IPS-18c (cell line): ENCODE results near the gene MAST2.

Source experiments
- H3K4me3 ChIP-seq: 2 replicates; pipeline ENCODE4 v1.7.0; 2013; ENCODE audit warnings: low read depth, mild to moderate bottlenecking, low read length, moderate library complexity; ENCODE audit not compliant: insufficient read depth
- H3K9me3 ChIP-seq: one replicate; pipeline ENCODE4 v1.6.1; 2013; ENCODE audit warnings: mild to moderate bottlenecking, low read length, moderate library complexity; ENCODE audit not compliant: control insufficient read depth, insufficient read depth

The MAST2 gene

DNA sequence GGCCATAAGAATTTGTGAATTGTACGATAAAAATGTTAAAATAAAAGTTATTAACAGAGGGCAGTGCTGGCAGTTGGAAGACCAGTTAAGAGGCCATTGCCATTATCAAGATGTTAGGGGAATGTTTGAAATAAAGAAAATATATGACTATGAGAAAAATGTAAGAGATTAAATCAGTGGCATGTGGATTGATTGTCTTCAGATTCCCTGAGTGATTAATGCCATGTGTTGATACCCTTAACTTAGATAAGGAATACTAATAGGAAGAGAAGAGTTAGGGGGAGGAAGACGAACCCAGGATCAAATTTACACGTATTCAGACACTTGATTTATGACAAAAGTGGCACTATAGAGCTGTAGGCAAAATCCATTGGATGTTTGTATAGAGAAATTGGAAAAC is 173.2 kb downstream of the MAST2 start:
- no peak overlapping the region for H3K4me3 ChIP-seq
- no peaks in the 10 kb centered on the region for H3K9me3 ChIP-seq

DNA sequence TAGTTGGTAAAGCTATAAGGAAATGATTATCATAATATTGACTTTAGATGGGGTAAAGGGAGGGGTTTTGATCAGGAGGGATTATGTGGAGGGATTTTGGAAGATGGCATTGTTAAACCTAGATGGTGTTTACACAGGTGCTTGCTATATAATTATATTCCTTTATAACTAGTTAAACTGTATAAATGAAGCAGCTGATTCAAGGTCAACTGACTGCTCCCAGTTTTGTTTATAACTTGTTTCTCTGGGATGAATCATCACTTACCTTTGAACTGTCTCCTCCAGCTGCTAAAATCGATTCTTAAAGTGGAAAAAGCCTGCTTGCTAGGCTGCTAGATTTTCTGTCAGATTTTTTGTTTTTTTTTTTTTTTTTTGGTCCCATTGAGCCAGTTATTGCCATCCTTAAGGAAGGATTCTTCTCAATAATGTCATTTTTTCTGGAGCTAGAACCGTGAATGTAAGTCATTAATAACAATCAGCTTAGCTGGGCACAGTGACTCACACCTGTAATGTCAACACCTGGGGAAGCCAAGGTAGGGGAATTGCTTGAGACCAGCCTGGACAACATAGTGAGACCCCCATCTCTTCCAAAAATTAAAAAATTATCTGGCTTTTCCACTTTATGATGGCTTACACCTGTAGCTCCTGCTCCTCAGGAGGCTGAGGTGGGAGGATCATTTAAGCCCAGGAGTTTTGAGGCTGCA is 175.8 kb downstream of the MAST2 start:
- H3K4me3 ChIP-seq = no peak overlapping the region
- no peaks in the 10 kb centered on the region for H3K9me3 ChIP-seq

DNA sequence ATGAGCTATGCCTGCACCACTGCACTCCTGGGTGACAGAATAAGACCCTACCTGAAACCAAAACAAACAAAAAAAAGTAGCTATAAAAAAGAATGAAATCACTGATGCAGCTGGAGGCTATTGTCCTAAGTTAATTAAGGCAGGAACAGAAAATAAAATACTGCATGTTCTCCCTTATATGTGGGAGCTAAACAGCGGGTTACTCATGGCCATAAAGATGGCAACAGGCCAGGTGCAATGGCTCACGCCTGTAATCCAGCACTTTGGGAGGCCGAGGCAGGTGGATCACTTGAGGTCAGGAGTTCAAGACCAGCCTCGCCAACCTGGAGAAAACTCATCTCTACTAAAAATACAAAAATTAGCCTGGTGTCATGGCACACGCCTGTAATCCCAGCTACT is 176.4 kb downstream of the MAST2 start:
- Histone ChIP-seq H3K4me3 (no peak overlapping the region), H3K9me3 (no peaks in the 10 kb centered on the region)

DNA sequence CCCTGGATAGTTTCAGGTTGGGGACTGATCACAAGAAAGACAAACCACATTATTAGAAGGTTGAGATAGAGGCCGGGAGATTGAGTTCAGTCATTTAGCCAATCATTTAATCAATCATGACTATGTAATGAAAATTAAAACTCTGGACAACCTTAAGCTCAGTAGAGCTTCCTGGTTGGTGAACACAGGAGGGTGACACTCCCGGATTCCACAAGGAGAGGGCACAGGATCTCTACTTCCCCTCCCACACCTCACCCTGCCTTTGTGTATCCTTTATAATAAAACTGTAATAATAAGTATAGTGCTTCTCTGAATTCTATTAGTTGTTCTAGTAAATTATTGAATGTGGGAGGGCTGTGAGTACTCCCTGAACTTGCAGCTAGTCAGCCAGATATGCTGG is 178.9 kb downstream of the MAST2 start:
- Histone ChIP-seq H3K9me3 (no peaks in the 10 kb centered on the region), H3K4me3 (no peak overlapping the region)

DNA sequence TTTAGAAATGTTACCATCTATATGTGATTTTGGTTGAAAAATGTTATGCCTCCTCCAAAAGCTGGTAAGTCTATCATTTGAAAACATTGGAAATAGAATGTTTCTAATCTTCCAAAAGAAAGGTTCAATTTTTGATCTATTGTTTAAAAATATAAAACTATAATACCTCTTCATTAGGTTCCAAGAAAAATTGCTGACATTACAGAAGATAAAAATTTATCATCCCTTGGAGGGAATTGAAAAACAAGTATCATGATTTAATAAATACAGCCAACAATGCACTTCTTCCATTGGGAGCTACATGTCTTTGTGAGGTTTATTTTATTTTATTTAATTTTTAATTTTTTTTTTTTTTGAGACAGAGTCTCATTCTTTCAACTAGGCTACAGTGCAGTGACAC is 180.6 kb downstream of the MAST2 start:
- H3K4me3 ChIP-seq = no peak overlapping the region
- H3K9me3 ChIP-seq = no peaks in the 10 kb centered on the region

DNA sequence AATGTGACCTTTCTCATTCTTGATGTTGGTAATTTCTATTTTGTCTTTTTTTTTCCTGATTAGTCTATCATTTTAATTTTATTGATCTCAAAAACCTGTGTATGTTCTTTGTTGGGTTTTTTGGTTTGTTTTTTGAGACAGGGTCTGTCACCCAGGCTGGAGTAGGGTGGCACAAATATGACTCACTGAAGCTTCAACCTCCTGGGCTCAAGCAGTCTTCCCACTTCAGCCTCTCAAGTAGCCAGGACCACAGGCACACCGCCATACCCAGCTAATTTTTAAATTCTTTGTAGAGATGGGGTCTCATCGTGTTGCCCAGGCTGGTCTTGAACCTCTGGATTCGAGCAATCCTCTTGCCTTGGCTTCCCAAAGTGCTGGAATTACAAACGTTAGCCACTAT is 183.8 kb downstream of the MAST2 start:
- Histone ChIP-seq H3K9me3 (no peaks in the 10 kb centered on the region), H3K4me3 (no peak overlapping the region)

DNA sequence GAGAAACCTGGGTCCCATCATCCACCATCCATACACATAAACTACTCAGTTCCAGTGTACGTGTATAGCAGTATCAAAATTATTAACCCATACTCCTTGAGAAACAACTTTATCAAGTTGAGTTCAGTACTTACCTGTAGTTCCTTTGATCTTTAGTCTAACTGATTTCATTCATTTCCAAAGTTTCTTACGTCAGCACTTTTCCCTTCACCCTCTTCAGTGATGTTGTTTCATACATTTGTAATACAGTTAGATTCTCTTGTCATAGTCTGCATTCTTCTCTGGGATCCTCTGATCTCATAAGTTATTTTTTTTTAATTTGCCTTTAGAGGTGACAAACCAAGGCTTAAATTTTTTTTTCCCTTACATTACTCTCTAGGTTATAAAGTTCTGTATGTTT is 185.8 kb downstream of the MAST2 start:
- no peak overlapping the region for H3K4me3 ChIP-seq
- no peaks in the 10 kb centered on the region for H3K9me3 ChIP-seq

DNA sequence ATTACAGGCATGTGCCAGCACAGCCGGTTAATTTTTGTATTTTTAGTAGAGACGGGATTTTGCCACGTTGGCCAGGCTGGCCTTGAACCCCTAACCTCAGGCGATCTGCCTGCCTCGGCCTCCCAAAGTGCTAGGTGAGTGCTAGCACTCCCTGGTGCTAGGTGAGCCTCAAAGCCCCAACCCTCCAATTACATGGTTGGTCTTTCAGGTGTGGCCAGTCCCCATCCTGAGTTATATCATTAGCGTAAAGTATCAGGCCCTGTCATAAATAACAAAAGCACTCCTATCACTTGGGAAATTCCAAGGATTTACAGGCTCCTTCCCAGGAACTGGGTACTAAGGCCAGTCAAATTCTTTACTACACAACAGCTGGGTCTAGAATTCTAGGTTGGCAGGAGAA is 191.0 kb downstream of the MAST2 start:
- H3K4me3 ChIP-seq = no peak overlapping the region
- no peaks in the 10 kb centered on the region for H3K9me3 ChIP-seq

DNA sequence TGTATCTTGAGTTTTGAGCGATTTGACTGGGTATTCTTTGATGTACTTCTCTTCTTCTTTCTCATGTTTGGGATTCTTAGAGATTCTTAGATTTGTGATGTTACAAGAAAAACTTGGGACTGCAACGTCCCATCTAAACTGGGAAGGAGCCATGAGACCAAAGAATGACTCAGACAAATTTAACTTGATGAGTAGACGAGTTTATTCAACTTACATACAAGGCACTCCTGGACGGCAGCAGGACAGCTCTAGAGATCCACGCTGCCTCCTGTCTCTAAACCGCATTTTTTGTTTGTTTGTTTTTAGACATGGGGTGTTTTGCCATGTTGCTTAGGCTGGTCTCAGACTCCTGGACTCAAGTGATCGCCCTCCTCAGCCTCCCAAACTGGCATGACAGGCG is 191.9 kb downstream of the MAST2 start:
- Histone ChIP-seq H3K9me3 (no peaks in the 10 kb centered on the region), H3K4me3 (no peak overlapping the region)

DNA sequence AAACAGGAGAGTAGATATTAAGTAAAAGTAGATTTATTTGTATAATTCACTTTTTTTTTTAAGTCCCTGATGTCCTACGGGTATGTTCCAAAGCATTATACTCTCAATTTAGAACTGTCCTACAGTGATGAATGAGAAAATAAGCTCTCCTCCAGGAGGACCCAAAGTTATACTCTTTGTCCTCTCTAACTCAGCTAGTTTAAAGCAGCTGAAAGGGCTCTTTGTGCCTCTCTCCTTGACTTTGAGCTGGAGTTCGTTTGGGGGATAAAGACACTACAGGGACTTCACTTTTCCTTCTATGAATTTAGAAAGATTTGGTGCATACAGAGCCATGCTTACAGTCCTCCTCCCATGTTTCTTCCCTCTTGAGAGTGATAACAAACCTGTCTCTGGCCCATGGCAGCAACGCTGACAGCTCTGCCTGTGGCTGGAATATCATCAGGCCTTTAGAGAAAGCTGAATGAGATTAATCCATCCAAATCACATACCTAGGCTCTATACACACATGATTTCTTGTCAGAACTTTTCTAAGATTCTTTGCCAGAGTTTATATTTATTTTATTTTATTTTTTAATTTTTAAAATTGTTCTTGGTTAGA is 194.7 kb downstream of the MAST2 start:
- H3K9me3 ChIP-seq = no peaks in the 10 kb centered on the region
- no peak overlapping the region for H3K4me3 ChIP-seq

DNA sequence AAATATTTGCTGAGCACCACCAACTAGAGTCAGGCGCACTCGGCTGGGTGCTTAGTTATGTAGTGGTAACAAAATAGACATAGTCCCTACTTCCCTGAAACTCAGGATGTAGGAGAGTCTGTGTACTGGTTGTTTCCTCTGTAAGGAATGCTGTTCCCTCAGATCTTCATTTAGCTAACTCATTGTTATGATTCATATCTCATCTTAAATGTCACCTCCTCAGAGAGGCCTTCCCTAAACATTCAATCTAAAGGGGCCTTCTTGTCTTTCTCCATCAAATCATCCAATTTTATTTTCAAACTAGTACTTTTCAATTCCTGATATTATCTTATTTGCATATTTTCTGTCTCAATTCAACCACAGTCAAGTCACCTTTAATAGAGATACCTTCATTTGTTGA is 196.1 kb downstream of the MAST2 start:
- H3K4me3 ChIP-seq = no peak overlapping the region
- no peaks in the 10 kb centered on the region for H3K9me3 ChIP-seq

DNA sequence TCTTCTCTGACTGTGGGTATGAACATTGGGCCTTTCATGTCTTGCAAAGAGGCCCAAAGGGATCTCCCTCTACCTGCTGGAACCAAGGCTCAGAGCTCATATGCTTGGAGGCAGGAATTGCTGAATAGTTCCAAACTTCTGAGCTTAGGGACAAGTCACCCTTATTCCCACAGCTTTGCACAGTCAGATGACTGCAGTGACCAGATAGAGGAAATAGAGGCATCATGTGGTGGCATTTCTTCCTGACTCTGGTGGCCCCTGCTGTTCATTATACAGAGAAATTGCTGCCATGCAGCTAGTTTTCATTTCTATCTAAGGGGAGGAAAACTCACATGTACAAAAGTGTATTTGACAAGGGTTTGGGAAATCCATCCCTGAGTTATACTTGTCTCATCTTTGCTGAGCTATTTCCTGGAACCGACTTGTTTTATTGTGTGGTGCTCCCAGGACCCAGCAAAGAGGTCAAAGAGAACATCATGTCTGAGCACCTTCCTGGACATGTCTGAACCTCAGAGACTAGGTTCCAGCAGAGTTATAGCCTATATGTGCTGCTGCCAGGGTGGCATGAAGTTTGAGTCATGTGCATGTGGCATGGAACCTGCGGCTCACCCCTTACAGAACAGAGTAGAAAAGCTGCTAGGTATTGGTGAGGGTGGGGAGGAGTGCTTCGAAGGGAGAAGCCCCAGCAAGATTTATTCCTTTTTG is 197.8 kb downstream of the MAST2 start:
- Histone ChIP-seq H3K4me3 (no peak overlapping the region), H3K9me3 (no peaks in the 10 kb centered on the region)

DNA sequence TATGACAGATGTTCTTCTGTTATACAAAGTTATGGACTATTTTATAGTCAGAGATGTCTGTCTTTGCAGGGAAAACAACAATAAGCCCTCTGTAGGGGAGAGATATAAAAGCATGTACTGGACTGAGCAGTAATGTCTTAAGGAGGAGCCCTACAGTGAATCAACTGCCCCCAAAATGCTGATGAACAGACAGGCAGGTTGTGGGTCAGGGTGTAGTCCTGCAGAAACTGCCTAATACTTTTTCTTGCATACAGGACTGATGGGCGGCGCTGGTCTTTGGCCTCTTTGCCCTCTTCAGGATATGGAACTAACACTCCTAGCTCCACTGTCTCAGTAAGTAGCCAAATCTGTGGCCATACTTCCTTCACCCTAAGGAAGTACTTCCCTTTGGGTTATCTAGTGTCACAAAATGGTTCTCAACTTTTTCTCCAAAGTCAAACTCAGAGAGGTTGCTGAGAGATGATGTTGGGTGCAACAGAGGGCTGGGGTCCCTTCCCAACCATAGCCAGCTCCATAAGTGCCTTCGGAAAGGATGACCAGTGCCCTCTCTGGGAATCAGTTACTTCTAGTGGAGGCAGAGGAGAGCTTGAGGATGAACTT is 199.2 kb downstream of the MAST2 start:
- Histone ChIP-seq H3K4me3 (no peak overlapping the region), H3K9me3 (no peaks in the 10 kb centered on the region)

DNA sequence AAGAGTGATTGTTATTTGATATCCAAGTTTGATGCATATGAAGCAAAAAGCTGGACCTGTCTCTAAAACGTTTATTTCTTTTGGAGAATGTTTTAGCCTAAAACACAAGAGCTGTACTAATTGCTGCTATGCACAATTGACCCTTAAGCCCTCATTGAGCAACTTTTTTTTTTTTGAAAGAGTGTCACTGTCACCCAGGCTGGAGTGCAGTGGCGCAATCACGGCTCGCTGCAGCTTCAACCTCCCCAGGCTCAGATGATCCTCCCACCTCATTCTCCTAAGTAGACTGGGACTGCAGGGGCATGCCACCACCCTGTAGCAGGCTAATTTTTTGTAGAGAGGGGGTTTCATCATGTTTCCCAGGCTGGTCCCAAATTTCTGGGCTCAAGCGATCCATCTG is 199.9 kb downstream of the MAST2 start:
- no peaks in the 10 kb centered on the region for H3K9me3 ChIP-seq
- H3K4me3 ChIP-seq = no peak overlapping the region

DNA sequence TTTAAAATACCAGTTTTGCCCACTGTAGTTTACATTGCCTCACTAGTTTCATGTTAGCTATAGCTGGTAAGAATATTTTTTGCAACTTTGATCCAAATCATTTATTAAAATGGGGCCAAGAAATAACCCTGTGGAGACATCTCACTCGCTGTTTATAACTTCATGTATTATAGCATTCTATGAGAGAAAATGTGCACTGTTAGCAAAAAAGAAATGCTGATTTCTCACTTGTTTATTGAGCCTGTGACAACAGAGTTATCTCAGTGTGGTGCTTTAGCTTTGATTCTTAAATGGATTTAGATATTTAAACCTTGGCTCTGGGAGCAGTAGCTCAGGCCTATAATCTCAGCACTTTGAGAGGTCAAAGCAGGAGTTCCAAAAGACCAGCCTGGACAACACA is 201.1 kb downstream of the MAST2 start:
- no peak overlapping the region for H3K4me3 ChIP-seq
- H3K9me3 ChIP-seq = no peaks in the 10 kb centered on the region

DNA sequence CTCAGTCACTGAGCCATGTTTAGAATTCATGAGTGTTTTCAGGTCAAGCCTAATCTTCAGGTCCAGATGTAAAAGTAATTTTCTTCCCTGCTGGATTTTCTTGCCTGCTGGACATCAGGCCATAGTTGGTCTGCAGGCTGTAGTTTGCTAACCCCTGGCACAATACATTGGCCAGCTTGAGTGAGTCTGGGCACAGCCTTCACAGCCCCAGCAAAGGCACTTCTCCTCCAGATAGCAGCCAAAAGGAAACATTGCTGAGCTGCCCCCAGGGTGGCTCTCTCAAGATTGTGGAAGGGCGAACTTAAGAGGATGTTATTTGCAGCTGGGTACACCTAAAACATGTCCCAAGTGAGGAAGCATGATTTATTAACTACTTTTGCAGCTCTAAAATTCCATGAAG is 202.2 kb downstream of the MAST2 start:
- H3K4me3 ChIP-seq = no peak overlapping the region
- no peaks in the 10 kb centered on the region for H3K9me3 ChIP-seq

DNA sequence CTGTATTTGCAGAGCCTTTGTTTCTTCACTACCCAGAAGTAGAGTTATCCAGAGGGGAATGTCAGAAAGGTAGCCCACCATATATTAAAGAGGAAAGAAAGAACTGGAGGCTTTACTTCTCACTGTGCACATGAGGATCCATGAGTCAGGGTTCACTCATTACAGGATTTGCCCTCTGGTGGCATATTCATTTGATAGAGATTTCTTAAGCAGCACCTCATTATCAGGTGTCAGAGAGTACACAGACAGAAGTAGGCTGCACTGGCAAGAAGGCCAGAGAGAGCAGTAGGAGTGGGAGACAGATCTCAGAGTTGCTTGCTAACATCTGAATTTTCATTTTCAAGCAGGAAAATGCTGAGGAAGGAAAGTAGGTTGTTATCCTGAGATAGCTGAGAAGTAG is 205.2 kb downstream of the MAST2 start:
- no peaks in the 10 kb centered on the region for H3K9me3 ChIP-seq

DNA sequence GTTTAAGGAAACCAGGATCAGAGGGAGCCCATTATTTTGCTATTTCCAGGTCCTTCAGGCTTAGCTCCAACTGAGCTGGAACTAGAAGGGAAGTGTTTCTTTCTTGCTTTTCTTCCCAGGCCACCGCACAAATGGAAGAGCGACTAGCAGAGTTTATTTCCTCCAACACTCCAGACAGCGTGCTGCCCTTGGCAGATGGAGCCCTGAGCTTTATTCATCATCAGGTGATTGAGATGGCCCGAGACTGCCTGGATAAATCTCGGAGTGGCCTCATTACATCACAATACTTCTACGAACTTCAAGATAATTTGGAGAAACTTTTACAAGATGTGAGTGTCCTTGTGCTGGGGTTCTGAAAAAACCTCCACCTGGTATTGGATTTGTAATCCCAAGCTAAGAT is 207.2 kb downstream of the MAST2 start:
- Histone ChIP-seq H3K4me3 (no peak overlapping the region), H3K9me3 (no peaks in the 10 kb centered on the region)

More for the DNA sequence above, 205.2 kb downstream of the MAST2 start:
- H3K4me3 ChIP-seq = no peak overlapping the region
